LNCaP clone FGC (cell line): ENCODE results near the gene TRAP1.
A peak's percentile ranks its signal among the peaks of the same experiment; 100 is the strongest.

Experiments
- DNase-seq: peaks from one replicate; pipeline ENCODE4 v3.0.0-alpha.2; 2011; ENCODE audit warnings: low read depth
- H3K4me3 ChIP-seq: 2 replicates; pipeline ENCODE4 v1.5.1; 2011; ENCODE audit warnings: mild to moderate bottlenecking, low read depth, low read length, control low read depth
- TF ChIP-seq, protein P1 (sequence below): IDR thresholded peaks from 2 replicates; pipeline ENCODE4 v1.5.1; 2012; ENCODE audit warnings: mild to moderate bottlenecking; ENCODE audit not compliant: control insufficient read depth, insufficient read depth; ENCODE audit errors: extremely low read depth

Gene TRAP1

DNA sequence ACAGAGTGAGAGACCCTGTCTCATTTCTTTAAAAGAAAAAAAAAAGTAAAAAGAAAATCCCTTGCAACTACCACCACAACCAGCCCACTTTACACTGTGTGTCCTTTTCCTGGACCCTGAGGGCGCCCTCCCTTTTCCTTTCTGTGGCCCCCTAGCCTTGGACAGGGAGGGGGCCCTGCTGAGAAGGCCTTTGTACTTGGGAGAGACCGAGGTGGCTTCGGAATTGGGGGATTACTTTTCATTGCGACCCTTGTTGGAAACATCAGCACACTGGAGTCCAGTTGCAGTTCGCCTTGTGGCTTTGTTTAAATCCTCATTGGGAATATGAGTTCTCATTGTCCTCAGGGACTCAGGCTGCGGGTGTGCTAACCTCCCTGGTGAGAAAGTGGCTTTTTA is 72.2 kb downstream of the TRAP1 start:
- DNase-seq = no peak
- no peak overlapping the region for H3K4me3 ChIP-seq
- TF ChIP-seq, protein P1, sequence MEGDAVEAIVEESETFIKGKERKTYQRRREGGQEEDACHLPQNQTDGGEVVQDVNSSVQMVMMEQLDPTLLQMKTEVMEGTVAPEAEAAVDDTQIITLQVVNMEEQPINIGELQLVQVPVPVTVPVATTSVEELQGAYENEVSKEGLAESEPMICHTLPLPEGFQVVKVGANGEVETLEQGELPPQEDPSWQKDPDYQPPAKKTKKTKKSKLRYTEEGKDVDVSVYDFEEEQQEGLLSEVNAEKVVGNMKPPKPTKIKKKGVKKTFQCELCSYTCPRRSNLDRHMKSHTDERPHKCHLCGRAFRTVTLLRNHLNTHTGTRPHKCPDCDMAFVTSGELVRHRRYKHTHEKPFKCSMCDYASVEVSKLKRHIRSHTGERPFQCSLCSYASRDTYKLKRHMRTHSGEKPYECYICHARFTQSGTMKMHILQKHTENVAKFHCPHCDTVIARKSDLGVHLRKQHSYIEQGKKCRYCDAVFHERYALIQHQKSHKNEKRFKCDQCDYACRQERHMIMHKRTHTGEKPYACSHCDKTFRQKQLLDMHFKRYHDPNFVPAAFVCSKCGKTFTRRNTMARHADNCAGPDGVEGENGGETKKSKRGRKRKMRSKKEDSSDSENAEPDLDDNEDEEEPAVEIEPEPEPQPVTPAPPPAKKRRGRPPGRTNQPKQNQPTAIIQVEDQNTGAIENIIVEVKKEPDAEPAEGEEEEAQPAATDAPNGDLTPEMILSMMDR = no peak

DNA sequence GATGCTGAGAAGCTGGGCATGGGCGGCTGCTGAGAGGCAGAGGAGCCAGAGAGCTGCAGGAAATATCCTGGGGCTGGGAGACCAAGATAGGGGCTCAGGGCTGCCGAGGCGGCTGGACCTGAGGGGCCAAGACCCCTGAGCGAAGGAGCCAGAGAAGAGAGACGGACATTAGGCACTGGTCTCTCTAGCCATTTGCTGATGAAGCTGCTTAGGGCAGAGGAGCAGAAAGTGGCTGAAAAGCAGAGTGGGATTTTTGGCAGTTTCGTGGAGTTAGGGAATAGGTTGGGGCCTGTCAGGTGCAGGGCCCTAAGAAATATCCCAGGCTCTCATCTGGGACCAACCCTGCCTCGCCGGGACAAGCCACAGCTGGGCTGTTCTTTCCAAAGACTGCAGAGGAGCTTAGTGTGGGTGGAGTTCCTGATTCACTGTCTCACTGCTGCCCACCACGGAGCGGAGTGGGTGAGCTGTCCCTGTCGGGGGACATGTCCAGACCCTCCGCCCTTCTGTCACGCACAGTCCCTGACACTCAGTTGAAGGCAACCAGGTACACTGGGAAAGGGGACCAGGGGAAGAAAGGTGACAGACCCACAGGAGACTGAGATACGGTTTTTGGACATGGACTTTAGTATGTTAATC is 74.1 kb downstream of the TRAP1 start:
- TF ChIP-seq, protein P1 = no peak
- no peak for DNase-seq
- H3K4me3 ChIP-seq = peak overlapping the region; percentile 71

DNA sequence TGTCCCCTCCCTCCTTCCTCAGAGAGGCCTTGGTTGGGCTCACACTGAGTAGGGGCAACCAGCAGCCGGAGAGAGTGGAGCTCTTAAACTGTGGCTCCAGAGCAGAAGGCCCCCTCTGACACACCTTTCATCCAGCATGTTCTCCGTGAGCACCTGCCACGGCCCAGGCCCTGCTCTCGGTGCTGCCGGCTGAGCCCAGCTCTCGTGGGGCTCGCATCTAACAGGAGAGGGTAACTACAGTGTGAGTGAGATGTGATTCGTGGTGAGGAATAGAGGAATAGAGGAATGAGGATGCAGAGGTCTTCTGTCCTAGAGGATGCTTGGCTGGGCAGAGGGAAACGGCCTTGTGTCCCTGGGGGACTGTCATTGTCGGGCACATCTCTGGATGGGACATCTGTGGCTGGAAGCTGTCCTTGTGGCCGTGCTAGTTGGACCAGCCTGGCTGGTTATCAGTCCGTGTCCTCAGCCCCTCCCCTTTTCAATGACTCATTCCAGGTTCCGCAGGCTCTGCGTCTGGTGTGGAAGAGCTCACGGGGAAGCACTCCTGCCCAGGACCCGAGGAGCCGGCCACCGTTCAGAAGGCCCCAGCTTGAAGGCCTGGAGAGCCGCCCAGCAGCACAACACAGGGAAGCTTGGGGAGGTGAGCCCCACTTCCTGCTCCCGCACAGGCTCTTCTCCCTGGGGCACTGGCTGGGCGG is 74.8 kb downstream of the TRAP1 start:
- peak; percentile 85 for DNase-seq

GRCh38 chr16:3641801-3642396 is 75.4 kb downstream of the TRAP1 start:
- DNase-seq = no peak
- TF ChIP-seq, protein P1 = no peak
- no peak overlapping the region for H3K4me3 ChIP-seq

More for the DNA sequence above, 74.8 kb downstream of the TRAP1 start:
- TF ChIP-seq, protein P1 = no peak
- H3K4me3 ChIP-seq = peak overlapping the region; percentile 71

DNA sequence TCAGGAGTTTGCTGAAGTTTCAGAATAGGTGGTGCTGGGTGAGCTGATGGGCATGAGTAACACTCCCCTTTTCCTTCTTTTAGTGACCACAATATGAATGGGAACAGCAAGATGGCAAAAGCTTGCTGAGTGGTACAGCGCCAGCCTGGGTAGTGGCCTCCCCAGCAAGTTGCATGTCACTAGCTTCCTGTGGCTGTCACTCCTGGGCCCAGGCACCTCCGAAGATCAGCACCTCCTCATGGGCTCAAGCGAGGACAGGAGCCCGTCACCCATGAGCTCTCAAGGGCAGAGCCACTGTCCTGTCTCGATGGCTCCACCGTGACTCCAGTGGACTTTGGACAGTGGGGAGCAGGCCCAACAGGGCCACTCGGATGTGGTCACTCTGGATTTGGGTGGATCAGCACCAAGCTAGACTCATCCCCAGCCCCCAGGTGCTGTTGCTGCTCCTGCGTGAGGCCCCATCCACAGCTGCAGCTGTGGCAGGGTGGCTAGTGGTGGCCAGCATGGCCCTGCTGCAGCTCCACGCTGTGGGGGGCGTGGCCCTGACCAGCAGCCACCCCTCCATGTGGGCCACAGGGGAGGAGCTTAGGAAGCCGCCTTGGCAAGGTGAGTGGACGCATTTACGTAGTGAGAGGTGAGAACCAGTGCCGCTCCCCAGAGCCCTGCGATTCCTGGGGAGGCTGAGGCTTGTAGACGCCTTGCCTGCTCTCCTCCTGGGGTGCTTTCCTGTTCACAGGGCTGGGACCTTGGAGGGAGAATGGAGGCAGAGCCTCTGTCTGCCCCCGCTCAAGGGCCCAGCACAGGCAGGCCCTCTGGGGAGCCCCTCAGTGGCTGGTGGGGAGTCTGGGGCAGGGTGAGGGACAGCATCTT is 76.5 kb downstream of the TRAP1 start:
- no peak for DNase-seq
- no peak overlapping the region for H3K4me3 ChIP-seq
- TF ChIP-seq, protein P1 = no peak

DNA sequence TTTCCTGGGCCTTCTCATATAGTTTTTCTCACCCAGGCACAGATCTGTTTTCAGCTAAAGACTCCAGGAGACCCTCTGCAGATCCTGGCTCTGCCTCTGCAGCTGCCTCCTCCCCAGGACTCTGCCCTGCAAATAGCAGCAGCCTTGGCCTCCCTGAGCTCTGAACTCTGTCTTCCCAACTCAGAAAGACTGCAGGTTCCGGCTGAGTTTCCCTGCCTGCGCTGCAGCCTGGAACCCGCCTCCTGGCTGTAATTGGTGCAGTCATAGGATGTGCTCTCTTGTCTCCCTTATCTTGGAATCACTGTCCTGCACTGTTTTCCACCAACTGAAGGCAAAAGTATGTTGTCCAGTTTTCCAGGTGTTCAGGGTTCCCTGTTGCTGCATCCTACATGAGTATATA is 77.1 kb downstream of the TRAP1 start:
- DNase-seq = peak; percentile 18
- TF ChIP-seq, protein P1 = no peak
- no peak overlapping the region for H3K4me3 ChIP-seq
